ENCODE measurements around the gene EFCAB13. TPM values are rescaled to one million over a fixed set of nuclear protein-coding genes. Genes with fewer than 3 reads are reported as not detected.

Gene EFCAB13
- total RNA-seq, 2 experiments from 2014 or later: 4.6 to 7.8 TPM

Other genes with a start within 250 kb of the EFCAB13 start
- gene CDC27, start 134.7 kb upstream of the EFCAB13 start, total RNA-seq: 100 to 1,000 TPM; 113 to 133 TPM
- gene MYL4, start 114.6 kb upstream of the EFCAB13 start, total RNA-seq: not detected
- gene ITGB3, start 70.1 kb upstream of the EFCAB13 start, total RNA-seq: not detected
- 100 to 1,000 TPM; 113 to 114 TPM for gene NPEPPS, start 207.2 kb downstream of the EFCAB13 start, total RNA-seq